Hematopoietic multipotent progenitor cell treated with erythropoietin and hydrocortisone succinate and interleukin-3 and kit ligand, for 8 days (in vitro differentiated cells): ENCODE measurements around the gene HS3ST3A1.

ENCODE experiments used
- DNase-seq: peaks from one replicate; pipeline ENCODE4 v3.0.0-alpha.2; 2015

HS3ST3A1 gene

GRCh38 chr17:13601776-13602551 is at the start of gene HS3ST3A1:
TSS of gene HS3ST3A1 (minus strand) at chr17:13601929. CDS start at chr17:13601129, 800 bp downstream.
- no peak for DNase-seq

GRCh38 chr17:13650096-13650675 is 48.5 kb upstream of the HS3ST3A1 start:
- DNase-seq: no peak

DNA sequence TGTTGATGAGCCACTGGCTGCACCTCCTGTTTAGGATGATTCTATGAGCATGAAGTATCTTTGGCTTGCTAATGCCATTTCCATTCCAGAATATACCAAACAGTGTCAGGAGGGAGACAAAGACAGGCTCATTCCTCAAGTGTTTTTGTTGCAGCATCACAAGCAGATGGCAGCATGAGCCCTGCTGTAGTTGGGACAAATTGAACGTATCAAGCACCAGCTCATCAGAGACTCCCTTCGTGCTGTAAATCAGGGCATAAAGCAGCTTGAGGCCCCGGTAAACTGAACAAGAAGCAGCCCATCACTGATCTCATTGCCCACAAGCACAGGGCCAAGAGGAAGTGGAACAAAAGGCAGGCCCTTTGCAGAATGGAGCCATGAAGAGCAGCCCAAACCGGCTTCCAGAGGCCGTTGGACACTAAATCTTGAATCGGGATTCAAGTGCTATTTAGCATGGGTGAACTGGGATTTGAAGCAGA is 45.9 kb upstream of the HS3ST3A1 start:
- DNase-seq: no peak

- DNase-seq: no peak
These were observed 45.3 kb upstream of the HS3ST3A1 start for GRCh38 chr17:13646969-13647542.

DNA sequence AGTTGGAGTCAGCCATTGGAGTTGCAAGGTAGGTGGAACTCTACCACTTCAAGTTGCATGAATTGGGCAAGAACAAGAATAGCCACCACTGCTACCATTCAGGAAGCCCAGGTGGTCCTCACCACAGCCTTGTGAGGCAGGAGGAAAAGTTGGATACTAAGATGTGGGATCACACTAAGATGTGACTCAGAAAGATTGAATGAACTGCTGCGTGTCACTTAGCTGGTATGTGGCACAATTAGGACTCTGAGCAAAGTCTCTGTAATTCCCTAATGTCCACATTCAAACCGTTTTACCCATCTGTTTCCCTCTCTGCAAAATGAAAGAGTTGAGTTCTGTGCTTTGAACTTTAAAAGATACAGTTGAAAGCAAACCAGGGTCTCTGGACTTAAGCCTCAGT is 44.7 kb upstream of the HS3ST3A1 start:
- DNase-seq: no peak

DNA sequence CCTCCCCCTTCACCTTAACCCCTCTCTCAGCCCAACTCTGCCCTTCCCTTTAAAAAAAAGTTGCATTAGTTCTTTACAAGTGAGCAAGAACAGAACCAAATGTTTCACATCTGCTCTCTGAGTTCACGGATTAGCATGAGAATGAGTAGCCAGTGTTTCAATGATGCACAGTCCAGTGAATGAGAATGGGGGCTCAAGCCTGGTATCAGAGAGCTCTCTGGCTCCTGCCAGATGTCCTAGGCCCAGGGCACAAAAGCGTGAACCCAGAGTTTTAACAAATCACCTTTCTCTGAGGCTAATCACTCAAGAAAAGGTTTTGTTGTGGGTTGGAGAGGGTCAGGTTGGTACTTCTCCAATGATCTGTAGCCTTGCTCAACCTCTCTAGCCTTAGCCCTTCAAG is 41.5 kb upstream of the HS3ST3A1 start:
- DNase-seq: no peak

GRCh38 chr17:13642188-13642587 is 40.5 kb upstream of the HS3ST3A1 start:
- no peak for DNase-seq

- DNase-seq: no peak
These were observed 38.8 kb upstream of the HS3ST3A1 start for GRCh38 chr17:13640551-13640950.

GRCh38 chr17:13638855-13639458 is 37.2 kb upstream of the HS3ST3A1 start:
- peak; percentile 9 for DNase-seq

DNA sequence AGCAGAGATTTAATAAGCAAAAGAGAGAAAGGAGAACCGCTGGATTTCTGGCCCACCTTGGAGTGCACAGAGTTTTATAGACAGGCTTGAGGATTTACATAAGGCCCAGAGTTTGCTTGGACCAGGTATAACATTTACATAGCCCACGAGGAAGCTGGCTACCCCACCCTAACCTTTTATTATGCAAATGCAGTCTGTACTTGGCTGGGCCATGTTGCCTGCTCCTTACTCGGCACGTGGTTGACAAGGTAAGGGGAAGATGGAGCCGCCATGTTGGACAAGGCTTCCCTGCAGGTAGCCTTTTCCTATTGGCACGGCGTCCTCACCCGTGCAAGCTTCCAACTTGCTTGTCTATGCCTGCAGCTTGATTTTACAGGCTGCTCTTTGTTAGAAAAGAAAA is 35.2 kb upstream of the HS3ST3A1 start:
- no peak for DNase-seq

DNA sequence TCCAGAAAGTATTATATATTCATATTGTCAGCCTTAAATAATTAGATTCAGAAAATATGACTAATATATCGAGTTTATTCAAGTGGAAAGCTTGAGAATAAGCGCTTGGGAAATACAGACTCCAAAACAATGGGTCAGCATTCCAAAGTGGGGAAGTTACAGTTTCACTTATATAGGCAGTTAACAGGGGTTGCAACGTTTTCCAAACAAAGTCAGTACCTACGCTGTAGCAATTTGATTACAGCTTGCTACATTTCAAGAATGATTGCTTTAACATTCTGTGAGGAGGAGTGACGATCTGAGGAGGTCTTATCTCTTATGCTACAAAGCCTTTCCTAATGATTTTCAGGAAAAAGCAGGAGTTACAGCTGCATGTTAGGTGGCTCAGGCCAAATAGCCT is 34.2 kb upstream of the HS3ST3A1 start:
- DNase-seq: no peak

DNA sequence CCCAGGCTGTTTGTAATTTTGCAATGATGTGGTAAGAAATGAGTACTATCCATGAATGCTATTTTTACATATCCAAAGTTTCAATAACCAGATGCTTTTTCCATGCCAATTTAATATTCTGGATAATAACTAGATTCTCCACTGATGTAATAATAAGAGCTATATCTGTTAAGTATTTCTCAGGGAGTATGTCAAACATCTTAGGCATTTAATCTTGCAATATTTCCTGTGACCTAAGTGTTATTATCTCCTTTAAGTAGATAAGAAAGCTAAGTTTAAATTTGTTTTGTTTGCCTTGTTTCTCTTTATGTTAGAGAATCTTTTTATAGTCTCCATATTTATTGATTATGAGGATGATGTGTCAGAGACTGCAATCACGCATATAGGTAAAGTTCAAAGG is 32.3 kb upstream of the HS3ST3A1 start:
- DNase-seq: no peak

GRCh38 chr17:13631529-13631928 is 29.8 kb upstream of the HS3ST3A1 start:
- no peak for DNase-seq

DNA sequence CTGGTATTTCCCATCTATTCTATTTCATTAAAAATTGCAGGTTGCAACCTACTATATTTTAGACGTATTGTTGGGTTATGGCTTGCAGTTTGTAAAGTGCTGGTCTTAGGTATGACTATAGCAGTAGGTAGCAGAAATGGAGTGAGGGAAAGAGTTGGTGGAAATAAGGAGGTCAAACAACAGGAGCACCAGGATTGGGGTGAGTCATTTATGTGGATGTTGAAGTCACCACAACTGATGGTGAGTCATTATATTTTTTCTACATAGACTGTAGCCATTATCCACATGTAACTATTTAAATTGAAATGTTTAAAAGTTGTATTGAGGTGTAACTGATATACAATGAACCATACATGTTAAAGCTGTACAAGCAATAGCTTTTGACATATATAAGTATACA is 25.0 kb upstream of the HS3ST3A1 start:
- DNase-seq: no peak

DNA sequence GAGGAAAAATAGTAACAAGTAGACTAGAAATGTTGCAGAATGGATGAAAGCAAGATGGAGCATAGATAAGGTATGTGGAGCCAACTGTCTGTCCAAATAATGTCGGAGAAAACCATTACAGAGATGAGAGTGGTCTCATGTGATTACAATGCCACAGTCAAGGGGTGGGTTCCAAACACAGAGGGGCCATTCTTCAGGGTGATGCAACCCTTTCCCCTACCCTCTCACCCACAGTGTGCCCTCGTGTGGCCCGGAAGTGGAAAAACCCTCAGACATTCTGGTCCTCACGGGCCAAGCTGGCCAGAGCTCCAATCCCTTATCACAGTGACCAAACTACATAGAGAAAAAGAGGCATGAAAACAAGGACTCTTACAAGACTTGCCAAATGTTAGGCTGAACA is 17.7 kb upstream of the HS3ST3A1 start:
- DNase-seq: no peak

DNA sequence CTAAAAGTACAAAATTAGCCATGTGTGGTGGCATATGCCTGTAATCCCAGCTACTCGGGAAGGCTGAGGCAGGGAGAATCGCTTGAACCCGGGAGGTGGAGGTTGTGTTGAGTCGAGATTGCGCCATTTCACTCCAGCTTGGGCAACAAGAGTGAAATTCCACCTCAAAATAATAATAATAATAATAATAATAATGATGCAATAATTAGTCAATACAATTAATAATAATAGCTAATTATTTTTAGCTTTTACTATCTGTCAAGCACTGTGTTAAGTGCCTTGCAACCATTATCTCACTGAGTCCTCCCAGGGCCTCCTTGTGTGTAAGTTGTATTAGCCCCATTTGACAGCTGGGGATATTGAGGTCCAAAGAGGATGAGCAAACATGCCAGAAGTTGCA is 14.3 kb upstream of the HS3ST3A1 start:
- no peak for DNase-seq

DNA sequence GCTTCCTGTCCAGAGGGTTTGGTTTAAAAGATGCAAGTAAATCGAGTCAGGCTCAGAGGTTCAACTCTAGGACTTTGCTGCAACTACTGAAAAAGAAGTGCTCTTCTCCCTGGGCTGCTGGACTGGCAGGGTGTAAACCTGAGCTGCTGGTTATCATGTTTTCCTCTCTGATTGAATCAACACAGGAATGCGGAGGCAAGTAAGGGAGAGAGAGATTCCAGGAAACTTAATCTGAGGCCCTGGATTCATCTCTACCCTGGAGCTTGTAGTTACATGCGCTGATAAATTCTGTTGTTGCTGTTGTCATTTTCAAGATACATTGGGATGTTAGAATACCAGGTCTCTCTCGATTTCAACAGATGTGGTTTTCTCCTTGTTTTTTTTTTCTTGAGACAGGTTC is 8.2 kb upstream of the HS3ST3A1 start:
- no peak for DNase-seq

DNA sequence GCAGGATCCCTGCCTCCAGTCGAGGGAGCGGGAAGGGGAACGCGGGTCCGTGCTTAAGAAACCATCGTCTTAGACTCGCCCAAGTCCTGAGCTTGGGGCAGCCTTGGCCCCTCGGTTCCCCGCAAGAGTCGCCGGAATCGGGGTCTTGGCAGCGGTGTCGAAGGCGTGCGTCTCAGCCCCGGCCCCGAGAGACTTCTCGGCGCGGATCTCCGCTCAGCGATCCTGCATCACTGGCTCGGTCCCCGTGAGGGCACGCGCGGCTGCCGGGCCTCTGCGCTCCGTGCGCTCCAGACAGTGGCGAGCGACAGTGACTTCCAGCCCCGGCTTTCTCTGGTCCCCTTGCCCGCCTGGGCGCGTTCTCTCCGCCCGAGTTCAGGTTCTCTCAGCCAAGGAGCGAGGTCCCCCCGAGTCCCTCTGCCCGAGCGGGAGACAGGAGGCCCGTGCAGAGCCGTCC is 380 bp downstream of the HS3ST3A1 start:
- no peak for DNase-seq

DNA sequence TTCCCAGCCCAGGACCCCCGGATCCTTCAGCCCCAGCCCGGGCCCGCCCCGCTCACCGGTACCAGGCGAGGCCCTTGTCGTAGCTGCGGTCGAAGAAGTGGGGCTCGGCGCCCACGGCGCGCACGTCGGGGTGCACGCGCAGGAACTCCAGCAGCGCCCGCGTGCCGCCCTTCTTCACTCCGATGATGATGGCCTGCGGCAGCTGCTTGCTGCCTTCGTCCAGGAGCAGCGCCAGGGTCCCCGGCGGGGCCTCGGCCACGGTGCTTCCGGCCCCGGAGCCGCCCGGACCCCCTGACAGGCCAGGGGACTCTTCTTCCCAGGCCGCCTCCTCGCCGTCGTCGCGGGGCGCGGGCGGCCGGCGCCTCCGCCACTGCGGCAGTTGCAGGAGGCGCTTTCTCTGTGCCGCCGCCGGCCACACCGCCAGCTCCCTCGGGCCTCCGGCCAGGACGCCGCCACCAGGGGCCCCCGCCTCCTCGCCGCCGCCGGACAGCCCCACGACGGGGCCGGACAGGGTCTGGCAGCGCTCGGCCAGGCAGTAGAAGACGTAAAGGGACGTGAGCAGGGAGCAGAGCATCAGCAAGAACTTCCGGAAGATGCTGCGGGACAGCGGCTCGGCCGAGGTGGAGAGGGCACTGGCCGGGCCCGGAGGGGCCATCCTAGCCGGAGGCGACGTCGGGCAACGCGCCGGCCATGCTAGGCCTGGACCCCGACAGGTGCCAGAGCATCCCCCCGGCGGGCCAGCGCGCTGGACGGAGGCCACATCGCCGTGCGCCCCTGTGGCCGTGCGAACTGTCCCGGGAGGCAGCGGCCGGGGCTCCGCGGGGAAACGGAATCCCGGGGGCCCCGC is 1.0 kb downstream of the HS3ST3A1 start:
- DNase-seq: no peak

DNA sequence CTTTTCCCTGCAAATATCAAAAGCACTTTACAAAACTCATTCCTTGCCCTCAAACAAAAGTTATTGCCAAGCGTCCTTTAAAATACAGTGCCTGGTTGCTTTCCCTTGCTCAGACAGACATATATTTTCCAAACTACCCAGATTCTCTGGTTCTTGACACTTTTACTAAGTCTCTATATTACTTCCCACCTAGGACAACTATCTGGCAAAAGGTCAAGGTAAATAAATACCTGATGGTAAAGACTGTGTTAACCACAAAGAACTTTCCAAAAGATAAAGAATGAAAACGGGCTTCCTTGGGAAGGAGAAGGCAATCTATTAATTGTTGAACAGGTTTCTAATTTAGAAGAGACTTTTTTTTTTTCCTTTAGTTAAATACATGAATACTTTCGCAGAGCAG is 1.9 kb downstream of the HS3ST3A1 start:
- DNase-seq: no peak

DNA sequence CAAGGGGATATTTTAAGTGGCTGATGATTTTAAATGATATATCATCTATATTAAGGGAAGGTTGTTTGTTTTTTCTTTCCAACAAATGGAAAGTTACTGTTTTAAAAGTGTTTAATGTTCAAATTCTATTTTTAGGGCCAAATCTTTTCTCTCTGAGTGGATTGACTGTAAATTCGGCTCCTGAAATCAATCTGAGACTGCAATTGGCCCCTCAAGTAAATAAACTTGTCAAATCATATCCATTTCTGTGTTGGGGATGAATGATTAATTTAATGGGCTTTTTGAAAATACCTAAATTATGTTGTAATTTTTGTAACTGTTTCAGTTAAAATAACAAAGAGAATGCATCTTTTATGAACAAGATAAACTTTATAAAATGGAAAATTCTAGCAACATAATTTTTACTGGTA is 2.6 kb downstream of the HS3ST3A1 start:
- DNase-seq: no peak

DNA sequence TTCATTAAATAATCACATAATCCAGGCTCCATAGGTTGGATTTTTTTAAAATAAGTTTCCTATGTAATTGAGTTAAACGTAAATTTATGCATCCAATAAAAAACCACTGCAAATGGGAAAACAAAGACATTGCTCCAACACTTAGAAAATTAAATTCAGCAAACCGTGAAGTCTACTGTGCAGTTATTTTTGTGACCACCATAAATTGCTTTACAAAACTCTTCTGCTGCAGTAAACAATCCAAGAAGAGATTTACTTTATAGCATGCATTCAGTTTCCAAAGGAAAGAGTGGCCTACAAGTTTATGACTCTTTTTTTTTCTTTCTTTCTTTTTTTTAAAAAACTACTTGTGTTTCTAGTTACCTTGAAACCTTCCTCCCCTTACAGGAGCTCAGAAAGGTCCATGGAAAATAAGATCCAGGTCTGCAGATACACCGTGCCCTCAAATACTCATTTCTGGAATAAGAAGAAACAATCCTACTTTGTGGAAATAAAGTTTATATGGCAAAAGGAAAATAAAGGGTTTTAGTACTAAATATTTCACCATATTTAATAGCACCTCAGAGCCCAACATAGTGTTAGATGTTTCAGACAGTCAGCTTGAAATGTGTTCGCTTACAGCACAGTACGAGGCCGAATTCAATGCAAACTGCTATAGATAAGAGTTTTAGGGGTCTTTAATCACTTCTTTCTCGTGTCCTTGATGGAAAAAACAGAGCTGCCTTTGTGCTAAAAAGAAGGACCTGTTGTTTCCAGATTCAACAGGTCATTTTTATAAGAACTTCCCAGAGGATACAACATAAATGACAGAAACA is 3.2 kb downstream of the HS3ST3A1 start:
- no peak for DNase-seq
